ENCODE measurements around the gene ANGPTL1.

The ANGPTL1 gene

DNA sequence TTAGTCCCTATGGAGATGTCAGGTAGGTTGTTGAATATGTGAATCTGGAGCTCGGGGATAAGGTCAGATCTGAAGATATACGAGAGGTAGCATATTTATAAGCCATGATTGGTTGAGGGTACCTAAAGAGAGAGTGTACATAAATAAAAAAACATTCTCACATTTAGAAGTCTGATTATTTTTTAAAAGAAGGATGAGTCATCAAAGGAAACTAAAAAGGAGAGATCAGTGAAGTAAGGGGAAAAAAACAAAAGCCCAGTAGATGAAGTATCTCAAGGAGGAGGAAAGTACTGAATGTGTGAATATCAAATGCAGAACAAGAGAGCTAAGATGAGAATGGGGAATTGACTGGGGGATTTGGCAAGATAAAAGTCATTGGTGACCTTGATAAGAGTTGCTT, 15.7 kb upstream of the ANGPTL1 start:
- Histone ChIP-seq H3K4me3 (ENCODE audit: low read depth, low read length, poor library complexity, severe bottlenecking) (no peak overlapping the region), H3K9ac (ENCODE audit: low read length) (no peak overlapping the region), H3K27ac (ENCODE audit: low read depth, low read length, poor library complexity, severe bottlenecking) (no peak overlapping the region), H3K36me3 (ENCODE audit: insufficient read depth, low read length) (peaks cover 98% of the 10 kb centered on the region), H4K20me1 (ENCODE audit: insufficient read depth, low read length) (no peaks in the 10 kb centered on the region), H3K4me2 (ENCODE audit: low read length) (no peak overlapping the region), H3K9me3 (ENCODE audit: low read length) (no peaks in the 10 kb centered on the region), H3K4me1 (ENCODE audit: insufficient read depth, low read length, severe bottlenecking) (no peaks in the 10 kb centered on the region), H3K27me3 (ENCODE audit: insufficient read depth, low read length) (no peaks in the 10 kb centered on the region), H3K79me2 (ENCODE audit: insufficient read depth, low read length) (no peaks in the 10 kb centered on the region), H3K9me2 (ENCODE audit: low read depth, low read length) (no peaks in the 10 kb centered on the region), H3F3A (ENCODE audit: insufficient read depth, low read length) (peaks cover 2% of the 10 kb centered on the region; the same call in 1 of the 2 replicates), H2AFZ (ENCODE audit: low read length) (no peak overlapping the region)
- TF ChIP-seq EZH2 (IDR thresholded peaks at IDR 0.05; ENCODE audit: borderline replicate concordance, low read length), result no peak
- TF ChIP-seq, protein P1, sequence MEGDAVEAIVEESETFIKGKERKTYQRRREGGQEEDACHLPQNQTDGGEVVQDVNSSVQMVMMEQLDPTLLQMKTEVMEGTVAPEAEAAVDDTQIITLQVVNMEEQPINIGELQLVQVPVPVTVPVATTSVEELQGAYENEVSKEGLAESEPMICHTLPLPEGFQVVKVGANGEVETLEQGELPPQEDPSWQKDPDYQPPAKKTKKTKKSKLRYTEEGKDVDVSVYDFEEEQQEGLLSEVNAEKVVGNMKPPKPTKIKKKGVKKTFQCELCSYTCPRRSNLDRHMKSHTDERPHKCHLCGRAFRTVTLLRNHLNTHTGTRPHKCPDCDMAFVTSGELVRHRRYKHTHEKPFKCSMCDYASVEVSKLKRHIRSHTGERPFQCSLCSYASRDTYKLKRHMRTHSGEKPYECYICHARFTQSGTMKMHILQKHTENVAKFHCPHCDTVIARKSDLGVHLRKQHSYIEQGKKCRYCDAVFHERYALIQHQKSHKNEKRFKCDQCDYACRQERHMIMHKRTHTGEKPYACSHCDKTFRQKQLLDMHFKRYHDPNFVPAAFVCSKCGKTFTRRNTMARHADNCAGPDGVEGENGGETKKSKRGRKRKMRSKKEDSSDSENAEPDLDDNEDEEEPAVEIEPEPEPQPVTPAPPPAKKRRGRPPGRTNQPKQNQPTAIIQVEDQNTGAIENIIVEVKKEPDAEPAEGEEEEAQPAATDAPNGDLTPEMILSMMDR (IDR thresholded peaks at IDR 0.05; ENCODE audit: low read length), result no peak

- Histone ChIP-seq H3K4me3 (ENCODE audit: low read depth, low read length, poor library complexity, severe bottlenecking) (no peak overlapping the region), H3K9ac (ENCODE audit: low read length) (no peak overlapping the region), H2AFZ (ENCODE audit: low read length) (no peak overlapping the region), H3K27me3 (ENCODE audit: insufficient read depth, low read length) (no peaks in the 10 kb centered on the region), H3K4me2 (ENCODE audit: low read length) (no peak overlapping the region), H4K20me1 (ENCODE audit: insufficient read depth, low read length) (no peaks in the 10 kb centered on the region), H3K36me3 (ENCODE audit: insufficient read depth, low read length) (peaks cover 98% of the 10 kb centered on the region), H3K9me3 (ENCODE audit: low read length) (no peaks in the 10 kb centered on the region), H3K79me2 (ENCODE audit: insufficient read depth, low read length) (no peaks in the 10 kb centered on the region), H3K4me1 (ENCODE audit: insufficient read depth, low read length, severe bottlenecking) (no peaks in the 10 kb centered on the region), H3K9me2 (ENCODE audit: low read depth, low read length) (no peaks in the 10 kb centered on the region), H3F3A (ENCODE audit: insufficient read depth, low read length) (peaks cover 2% of the 10 kb centered on the region; the same call in 1 of the 2 replicates), H3K27ac (ENCODE audit: low read depth, low read length, poor library complexity, severe bottlenecking) (no peak overlapping the region)
- TF ChIP-seq, protein P1 (IDR thresholded peaks at IDR 0.05; ENCODE audit: low read length), result no peak
- no peak for TF ChIP-seq EZH2 (IDR thresholded peaks at IDR 0.05; ENCODE audit: borderline replicate concordance, low read length)
Observed at GRCh38 chr1:178885869-178886268, 15.0 kb upstream of the ANGPTL1 start.

DNA sequence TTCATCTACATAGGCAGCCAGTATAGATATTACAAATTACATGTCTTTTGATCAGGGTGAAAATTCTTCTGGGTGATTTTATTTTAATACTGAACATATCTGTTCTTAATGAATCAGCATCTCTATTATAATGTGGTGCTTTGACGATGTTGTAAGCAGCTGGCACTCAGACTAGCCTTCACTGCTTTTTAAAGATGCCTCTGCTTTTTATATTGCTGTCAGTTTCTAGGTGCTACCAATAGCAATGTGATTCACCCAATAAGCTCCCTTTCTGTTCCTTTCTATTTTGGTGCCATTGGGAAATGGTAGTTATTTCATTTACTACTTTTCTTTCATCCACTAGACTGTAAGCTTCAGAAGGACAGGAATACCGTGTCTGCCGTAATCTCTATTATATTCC, 11.1 kb upstream of the ANGPTL1 start:
- Histone ChIP-seq H3F3A (ENCODE audit: insufficient read depth, low read length) (0 out of 2 replicates have a peak, but pooled peaks cover 2% of the 10 kb centered on the region), H3K9ac (ENCODE audit: low read length) (no peak overlapping the region), H3K9me3 (ENCODE audit: low read length) (no peaks in the 10 kb centered on the region), H3K4me1 (ENCODE audit: insufficient read depth, low read length, severe bottlenecking) (no peaks in the 10 kb centered on the region), H3K9me2 (ENCODE audit: low read depth, low read length) (no peaks in the 10 kb centered on the region), H3K27ac (ENCODE audit: low read depth, low read length, poor library complexity, severe bottlenecking) (no peak overlapping the region), H3K4me3 (ENCODE audit: low read depth, low read length, poor library complexity, severe bottlenecking) (no peak overlapping the region), H3K36me3 (ENCODE audit: insufficient read depth, low read length) (peaks cover 97% of the 10 kb centered on the region), H3K79me2 (ENCODE audit: insufficient read depth, low read length) (no peaks in the 10 kb centered on the region), H3K4me2 (ENCODE audit: low read length) (no peak overlapping the region), H3K27me3 (ENCODE audit: insufficient read depth, low read length) (no peaks in the 10 kb centered on the region), H2AFZ (ENCODE audit: low read length) (no peak overlapping the region), H4K20me1 (ENCODE audit: insufficient read depth, low read length) (no peaks in the 10 kb centered on the region)
- TF ChIP-seq EZH2 (IDR thresholded peaks at IDR 0.05; ENCODE audit: borderline replicate concordance, low read length), result no peak
- TF ChIP-seq, protein P1 (IDR thresholded peaks at IDR 0.05; ENCODE audit: low read length), result no peak
